Peyer's patch (tissue), 4 donors: ENCODE results near the gene OCA2. TPM values are rescaled to one million over a fixed set of nuclear protein-coding genes. Genes with fewer than 3 reads are reported as not detected.

Source experiments
- DNase-seq, 3 donors: peaks; one replicate each; pipeline ENCODE4 v3.0.0-alpha.2; 2017 to 2019
- H3K27ac ChIP-seq, 4 donors: fragments of 200-600 bp; sonication (generic); one replicate each; pipeline ENCODE4 v1.5.1; 2016 to 2019
- H3K27me3 ChIP-seq, 2 donors: fragments of 200-600 bp; sonication (generic); one replicate each; pipeline ENCODE4 v1.5.1; 2019
- H3K36me3 ChIP-seq, 3 donors: fragments of 200-600 bp; sonication (generic); one replicate each; pipeline ENCODE4 v1.5.1; 2016 to 2019
- H3K4me1 ChIP-seq, 4 donors: fragments of 200-600 bp; sonication (generic); one replicate each; pipeline ENCODE4 v1.5.1; 2016 to 2019
- H3K4me3 ChIP-seq, 4 donors: fragments of 200-600 bp; sonication (generic); 1 replicate in 3 of 4; 2 replicates in 1 of 4; pipeline ENCODE4 v1.5.1; 2016 to 2019; ENCODE audit warnings: mild to moderate bottlenecking in 1 of 4
- H3K9me3 ChIP-seq, 4 donors: fragments of 200-600 bp; sonication (generic); one replicate each; pipeline ENCODE4 v1.5.1; 2016 to 2019; ENCODE audit warnings: mild to moderate bottlenecking in 1 of 4
- POLR2A ChIP-seq, 2 donors: fragments of 450-650 bp; IDR thresholded peaks; one replicate each; pipeline ENCODE4 v1.5.1; 2017; ENCODE audit warnings: antibody characterized with exemption in 2 of 2, mild to moderate bottlenecking in 2 of 2, moderate library complexity in 2 of 2
- total RNA-seq, 4 donors: library from RNA; depleted of rRNA; stranded (reverse); fragments of >200 nt; gene quantifications; one replicate each; pipeline ENCODE4 v1.1.0, GENCODE V29; 2016
- TF ChIP-seq, protein P1 (sequence below), 6 experiments: fragments of 450-650 bp in 4 of 6; fragments of 200-600 bp in 2 of 6; sonication (generic) in 1 of 6; IDR thresholded peaks; one replicate each; pipeline ENCODE4 v1.5.1; 2017 to 2019; ENCODE audit warnings: antibody characterized with exemption in 6 of 6, mild to moderate bottlenecking in 3 of 6, moderate library complexity in 1 of 6

OCA2 gene
- total RNA-seq, 4 donors from 2014 or later, result 1.4 to 3.0 TPM; not detected in 2

- Histone ChIP-seq H3K9me3 (no peaks in the 10 kb centered on the region), H3K4me1 (no peaks in the 10 kb centered on the region), H3K4me3 (no peak overlapping the region), H3K27me3 (no peaks in the 10 kb centered on the region), H3K36me3 (no peaks in the 10 kb centered on the region), H3K27ac (no peak overlapping the region)
- no peak for TF ChIP-seq POLR2A (IDR thresholded peaks at IDR 0.05)
- TF ChIP-seq, protein P1, sequence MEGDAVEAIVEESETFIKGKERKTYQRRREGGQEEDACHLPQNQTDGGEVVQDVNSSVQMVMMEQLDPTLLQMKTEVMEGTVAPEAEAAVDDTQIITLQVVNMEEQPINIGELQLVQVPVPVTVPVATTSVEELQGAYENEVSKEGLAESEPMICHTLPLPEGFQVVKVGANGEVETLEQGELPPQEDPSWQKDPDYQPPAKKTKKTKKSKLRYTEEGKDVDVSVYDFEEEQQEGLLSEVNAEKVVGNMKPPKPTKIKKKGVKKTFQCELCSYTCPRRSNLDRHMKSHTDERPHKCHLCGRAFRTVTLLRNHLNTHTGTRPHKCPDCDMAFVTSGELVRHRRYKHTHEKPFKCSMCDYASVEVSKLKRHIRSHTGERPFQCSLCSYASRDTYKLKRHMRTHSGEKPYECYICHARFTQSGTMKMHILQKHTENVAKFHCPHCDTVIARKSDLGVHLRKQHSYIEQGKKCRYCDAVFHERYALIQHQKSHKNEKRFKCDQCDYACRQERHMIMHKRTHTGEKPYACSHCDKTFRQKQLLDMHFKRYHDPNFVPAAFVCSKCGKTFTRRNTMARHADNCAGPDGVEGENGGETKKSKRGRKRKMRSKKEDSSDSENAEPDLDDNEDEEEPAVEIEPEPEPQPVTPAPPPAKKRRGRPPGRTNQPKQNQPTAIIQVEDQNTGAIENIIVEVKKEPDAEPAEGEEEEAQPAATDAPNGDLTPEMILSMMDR (IDR thresholded peaks at IDR 0.05), result no peak
- no peak for DNase-seq
Observed at GRCh38 chr15:27792756-27793264, 306.3 kb downstream of the OCA2 start.

GRCh38 chr15:27790270-27790669 is 308.8 kb downstream of the OCA2 start:
- Histone ChIP-seq H3K4me3 (no peak overlapping the region), H3K36me3 (no peaks in the 10 kb centered on the region), H3K27me3 (no peaks in the 10 kb centered on the region), H3K4me1 (no peaks in the 10 kb centered on the region), H3K27ac (no peak overlapping the region), H3K9me3 (no peaks in the 10 kb centered on the region)
- DNase-seq, result no peak
- TF ChIP-seq, protein P1 (IDR thresholded peaks at IDR 0.05), result no peak
- no peak for TF ChIP-seq POLR2A (IDR thresholded peaks at IDR 0.05)

GRCh38 chr15:27787931-27788330 is 311.2 kb downstream of the OCA2 start:
- Histone ChIP-seq H3K36me3 (no peaks in the 10 kb centered on the region), H3K4me3 (no peak overlapping the region), H3K27me3 (no peaks in the 10 kb centered on the region), H3K4me1 (no peaks in the 10 kb centered on the region), H3K27ac (no peak overlapping the region), H3K9me3 (no peaks in the 10 kb centered on the region)
- no peak for DNase-seq
- TF ChIP-seq, protein P1 (IDR thresholded peaks at IDR 0.05), result no peak
- TF ChIP-seq POLR2A (IDR thresholded peaks at IDR 0.05), result no peak

DNA sequence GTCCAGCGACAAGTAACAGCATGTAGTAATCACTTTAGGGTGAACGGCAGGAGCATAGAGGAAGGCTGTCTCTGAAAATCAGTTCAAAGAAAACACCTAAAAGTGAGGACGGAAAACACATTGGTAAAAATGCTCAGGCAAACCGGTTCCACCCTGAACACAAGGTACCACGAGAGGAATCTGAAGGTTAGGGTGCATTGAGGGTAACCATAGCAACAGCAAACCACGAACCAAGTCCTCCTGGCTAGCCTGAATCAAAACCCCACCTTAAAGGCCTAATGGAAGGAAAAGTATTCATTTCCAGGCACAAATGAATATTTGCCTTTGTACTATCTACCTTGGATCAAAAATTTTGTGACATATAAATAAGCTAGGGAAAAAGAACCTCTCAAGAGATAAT is 315.0 kb downstream of the OCA2 start:
- Histone ChIP-seq H3K36me3 (no peaks in the 10 kb centered on the region), H3K27me3 (no peaks in the 10 kb centered on the region), H3K27ac (no peak overlapping the region), H3K4me1 (no peaks in the 10 kb centered on the region), H3K4me3 (no peak overlapping the region), H3K9me3 (no peaks in the 10 kb centered on the region)
- TF ChIP-seq POLR2A (IDR thresholded peaks at IDR 0.05), result no peak
- TF ChIP-seq, protein P1 (IDR thresholded peaks at IDR 0.05), result no peak
- no peak for DNase-seq

DNA sequence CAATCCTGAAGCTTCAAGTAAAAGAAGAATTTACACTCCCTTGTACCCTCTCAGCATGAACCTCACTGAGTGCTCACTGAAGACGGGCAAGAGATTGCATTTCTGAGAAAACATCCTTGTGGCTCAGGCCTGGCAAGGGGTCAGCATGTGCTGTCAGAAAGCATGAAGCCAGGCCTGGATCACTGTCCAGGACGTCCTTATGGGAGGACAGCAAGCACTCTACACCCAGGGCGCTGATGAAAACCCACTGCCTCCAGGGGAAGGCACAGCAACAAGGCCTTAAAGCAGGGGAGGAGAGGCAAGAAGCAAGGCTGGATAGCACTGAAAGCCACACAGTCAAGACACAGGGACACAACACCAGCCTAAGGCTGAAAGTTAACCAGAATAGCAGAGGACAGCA is 315.4 kb downstream of the OCA2 start:
- DNase-seq, result no peak
- no peak overlapping the region for H3K27ac ChIP-seq
- no peaks in the 10 kb centered on the region for H3K36me3 ChIP-seq
- no peaks in the 10 kb centered on the region for H3K27me3 ChIP-seq
- no peak overlapping the region for H3K4me3 ChIP-seq
- H3K9me3 ChIP-seq, result no peaks in the 10 kb centered on the region
- H3K4me1 ChIP-seq, result no peaks in the 10 kb centered on the region
- no peak for TF ChIP-seq POLR2A (IDR thresholded peaks at IDR 0.05)
- TF ChIP-seq, protein P1 (IDR thresholded peaks at IDR 0.05), result no peak

DNA sequence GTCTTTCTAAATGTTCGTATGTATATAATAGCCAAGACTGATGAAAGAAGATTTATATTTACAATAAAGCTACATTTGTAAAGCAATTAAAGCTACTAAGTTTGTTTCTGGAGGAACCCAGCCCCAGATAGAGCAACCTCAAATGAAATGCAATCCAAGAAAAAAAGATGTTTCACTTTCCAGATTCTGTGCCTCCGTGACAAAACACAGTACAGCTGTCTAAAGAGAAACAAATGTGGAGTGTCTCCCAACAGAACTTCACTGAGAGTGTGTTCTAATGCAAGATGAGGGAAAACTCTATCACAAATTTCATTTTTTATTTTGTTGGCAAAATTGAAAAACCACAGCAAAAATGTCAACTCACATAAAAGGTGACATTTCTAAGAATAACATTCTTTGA is 317.0 kb downstream of the OCA2 start:
- DNase-seq, result no peak
- H3K27ac ChIP-seq, result no peak overlapping the region
- TF ChIP-seq, protein P1 (IDR thresholded peaks at IDR 0.05), result no peak
- TF ChIP-seq POLR2A (IDR thresholded peaks at IDR 0.05), result no peak
- no peaks in the 10 kb centered on the region for H3K9me3 ChIP-seq
- no peak overlapping the region for H3K4me3 ChIP-seq
- no peaks in the 10 kb centered on the region for H3K27me3 ChIP-seq
- no peaks in the 10 kb centered on the region for H3K4me1 ChIP-seq
- H3K36me3 ChIP-seq, result no peaks in the 10 kb centered on the region
